HG03565 (cell line): Measurements from ENCODE around the gene NRAS.

Source experiments
- ATAC-seq: cut with Tn5 transposase; IDR thresholded peaks from one replicate; pipeline ENCODE4 v1.9.1; 2021; ENCODE audit warnings: mild to moderate bottlenecking, moderate library complexity; ENCODE audit not compliant: unreplicated experiment

The NRAS gene

DNA sequence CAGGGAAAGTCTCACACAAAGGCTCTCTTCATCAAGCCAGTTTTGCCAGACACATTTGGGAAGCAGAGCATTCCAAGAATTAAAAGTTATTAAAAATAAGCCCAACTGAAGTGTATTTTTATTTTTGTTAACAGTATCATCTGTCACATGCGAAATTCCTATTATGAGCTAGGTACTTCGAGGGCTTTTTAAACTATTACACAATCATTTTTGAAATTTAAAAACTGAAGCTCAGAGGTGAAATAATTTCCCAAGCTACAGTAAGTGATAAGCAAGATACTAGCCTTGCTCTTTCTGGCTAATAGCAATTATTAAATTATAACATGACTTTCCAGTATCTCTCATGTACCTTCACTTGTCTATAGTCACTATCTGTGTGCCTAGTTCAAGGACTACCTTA is 12.0 kb upstream of the NRAS start:
- no peak for ATAC-seq

DNA sequence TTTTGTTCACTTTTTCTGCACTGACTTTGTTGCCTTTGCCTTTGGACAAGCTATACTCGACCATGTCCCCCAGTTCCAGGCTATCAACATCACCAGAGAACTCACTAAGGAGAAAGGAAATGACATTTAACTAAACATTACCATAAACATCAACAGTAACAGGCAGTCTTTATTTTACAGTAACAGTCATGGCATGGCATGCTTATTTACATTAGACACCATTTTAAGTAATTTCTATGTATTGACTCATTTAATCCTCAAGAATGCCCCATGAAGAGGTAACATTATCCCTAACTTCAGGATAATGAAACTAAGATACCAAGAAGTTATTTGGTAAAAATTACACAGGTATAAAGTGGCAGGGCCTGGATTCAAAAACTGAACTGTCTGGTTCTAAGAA is 8.7 kb upstream of the NRAS start:
- ATAC-seq, result no peak

DNA sequence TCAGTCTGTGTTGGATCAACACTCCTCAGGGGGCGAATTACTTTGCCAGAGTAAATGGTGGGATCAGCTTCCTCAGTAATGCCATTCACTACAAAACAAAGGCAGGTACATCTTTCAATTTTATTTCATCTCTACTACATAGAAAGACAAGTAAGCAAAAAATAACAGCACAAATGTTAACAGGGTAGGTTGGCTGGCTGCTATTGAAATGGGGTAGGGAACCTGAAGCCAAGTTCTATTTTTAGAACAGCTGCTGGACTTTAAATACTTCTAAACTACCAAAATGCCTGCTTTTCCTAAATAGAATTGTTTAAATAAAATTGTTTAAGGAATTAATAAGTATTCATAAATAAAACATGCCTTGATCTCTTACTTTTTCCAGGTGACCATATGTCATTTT is 7.3 kb upstream of the NRAS start:
- no peak for ATAC-seq

DNA sequence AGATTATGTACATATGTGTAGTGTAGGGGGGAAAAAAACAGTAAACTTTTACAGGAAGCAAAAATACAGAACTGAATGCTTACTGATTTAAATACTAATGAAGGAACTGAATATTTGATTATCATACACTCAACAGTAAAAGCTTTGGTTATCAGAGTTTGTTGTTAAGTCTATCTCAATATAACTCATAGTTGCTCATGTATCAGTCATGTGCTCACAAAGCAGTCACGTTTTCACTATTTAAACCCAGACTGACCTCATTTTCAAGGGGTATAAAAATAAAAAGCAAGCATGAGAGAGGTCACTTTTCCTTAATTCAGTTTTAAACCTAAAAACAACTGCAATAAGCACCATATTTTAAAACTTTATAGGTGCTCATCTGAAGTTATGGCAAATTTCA is 6.9 kb upstream of the NRAS start:
- ATAC-seq, result no peak

DNA sequence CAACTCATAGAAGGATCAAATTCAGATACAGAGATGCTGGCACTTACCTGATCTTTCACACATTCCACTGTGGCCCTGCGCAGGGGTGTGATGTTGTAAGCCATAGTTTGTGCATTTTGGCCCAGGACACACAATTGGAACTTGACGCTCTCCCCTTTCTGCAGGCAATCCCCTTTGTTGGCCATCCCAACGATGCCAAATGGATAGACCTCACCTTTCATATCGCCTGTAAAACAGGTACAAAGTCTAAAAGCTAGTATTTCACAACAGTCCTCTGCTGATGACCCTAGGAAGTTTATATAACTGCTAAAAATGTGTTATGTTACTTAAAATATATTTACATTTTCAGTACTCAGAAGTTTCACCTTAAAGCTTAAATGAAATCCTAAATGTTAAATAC is 3.9 kb upstream of the NRAS start:
- ATAC-seq, result no peak

DNA sequence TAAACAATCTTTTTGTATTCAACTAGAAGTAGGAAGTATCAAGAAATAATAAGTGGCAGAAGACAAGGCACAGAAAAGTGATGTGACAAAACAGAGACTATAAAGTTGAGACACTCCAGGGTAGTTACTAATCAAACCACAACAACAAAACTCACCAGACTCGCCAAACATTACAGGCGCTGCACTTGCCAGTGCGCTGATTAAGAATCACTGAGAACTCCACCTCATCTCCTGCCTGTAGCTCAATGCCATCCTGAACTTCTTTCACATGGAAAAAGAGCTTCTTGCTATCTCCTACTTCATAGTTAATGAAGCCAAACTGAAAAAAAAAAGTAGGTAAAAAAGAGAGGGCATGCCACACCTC is 2.8 kb upstream of the NRAS start:
- no peak for ATAC-seq

DNA sequence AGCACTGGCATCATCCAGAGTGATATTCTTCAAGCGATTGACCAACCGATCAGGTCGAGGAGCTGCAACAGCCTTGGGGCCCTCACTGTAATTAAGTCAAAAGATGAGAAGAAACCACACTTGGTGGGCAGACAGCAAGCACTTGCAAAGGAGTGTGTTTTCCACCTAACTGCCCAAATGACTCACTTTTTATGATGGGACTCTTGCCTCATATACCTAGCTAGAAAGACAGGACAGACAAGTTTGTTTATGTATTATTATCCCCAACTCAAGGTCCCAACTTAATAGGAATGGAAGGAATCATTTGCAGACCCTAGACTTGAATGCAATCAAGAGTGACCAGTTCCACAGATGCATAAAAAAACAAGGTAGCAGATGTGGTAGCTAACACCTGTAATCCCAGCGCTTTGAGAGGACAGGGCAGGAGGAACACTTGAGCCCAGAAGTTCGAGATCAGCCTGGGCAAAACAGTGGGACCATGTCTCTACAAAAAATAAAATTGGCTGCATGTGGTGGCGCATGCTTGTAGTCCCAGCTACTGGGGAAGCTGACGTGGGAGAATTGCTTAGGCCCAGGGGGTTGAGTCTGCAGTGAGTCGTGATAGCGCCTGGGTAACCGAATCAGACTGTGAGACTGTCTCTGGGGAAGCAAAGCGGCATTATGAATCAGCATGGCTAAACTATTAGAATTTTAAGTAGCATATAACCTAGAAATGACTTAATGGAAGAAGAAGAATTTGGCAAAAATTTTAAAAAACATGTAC is 2.3 kb upstream of the NRAS start:
- no peak for ATAC-seq

DNA sequence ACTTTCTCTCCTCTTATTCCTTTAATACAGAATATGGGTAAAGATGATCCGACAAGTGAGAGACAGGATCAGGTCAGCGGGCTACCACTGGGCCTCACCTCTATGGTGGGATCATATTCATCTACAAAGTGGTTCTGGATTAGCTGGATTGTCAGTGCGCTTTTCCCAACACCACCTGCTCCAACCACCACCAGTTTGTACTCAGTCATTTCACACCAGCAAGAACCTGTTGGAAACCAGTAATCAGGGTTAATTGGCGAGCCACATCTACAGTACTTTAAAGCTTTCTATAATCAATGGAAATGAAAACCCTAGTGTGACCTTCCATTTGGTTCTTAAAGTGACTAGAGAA is 643 bp downstream of the NRAS start:
- ATAC-seq, result peak; percentile 1

DNA sequence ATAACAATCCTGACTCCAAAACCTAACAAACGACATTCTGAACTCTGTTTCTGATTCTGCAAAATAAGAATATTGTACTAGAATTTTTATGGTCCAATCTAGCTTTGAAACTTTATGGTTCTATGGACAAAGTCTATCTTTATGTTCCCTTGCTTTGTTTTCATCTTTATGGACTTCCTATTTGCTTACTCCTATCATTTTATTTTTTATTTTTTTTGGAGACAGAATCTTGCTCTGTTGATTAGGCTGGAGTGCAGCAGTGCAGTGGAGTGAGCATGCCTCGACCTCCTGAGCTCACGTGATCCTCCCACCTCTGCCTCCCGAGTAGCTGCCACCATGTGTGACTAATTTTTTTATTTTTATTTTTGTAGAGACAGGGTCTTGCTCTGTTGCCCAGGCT is 3.6 kb downstream of the NRAS start:
- no peak for ATAC-seq

DNA sequence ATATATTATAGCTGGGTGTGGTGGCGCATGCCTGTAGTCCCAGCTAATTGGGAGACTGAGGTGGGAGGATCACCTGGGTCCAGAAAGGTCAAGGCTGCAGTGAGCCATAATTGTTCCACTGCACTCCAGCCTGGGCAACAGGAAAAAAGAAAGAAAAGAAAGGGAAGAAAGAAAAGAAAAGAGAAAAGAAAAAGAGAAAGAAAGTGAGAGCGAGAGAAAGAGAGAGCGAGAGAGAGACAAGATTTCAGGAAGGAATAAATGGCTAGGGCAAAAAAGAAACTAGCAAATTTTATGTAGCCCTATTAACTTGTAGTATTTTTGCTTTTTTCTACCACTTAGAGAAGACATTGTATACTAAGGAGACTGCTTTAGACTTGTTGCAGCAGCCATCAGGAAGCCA is 6.2 kb downstream of the NRAS start:
- no peak for ATAC-seq

DNA sequence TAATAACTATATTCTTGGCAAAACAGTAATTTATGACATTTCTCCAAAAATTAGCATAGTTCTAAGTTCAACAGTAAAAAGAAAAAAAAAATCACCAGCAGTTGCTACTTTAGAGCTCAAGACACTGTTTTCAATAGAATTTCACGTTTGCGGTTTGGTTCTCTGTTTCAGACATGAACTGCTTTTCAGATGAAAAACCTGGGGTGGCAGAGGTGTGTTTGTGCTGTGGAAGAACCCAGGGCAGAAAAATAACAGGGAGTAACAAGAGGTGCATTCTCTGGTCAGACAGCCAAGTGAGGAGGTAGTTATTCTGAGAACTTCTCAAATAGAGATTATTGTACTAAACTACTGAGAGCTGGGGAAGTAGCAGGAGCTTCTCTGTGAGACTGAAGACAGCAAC is 9.0 kb downstream of the NRAS start:
- no peak for ATAC-seq

DNA sequence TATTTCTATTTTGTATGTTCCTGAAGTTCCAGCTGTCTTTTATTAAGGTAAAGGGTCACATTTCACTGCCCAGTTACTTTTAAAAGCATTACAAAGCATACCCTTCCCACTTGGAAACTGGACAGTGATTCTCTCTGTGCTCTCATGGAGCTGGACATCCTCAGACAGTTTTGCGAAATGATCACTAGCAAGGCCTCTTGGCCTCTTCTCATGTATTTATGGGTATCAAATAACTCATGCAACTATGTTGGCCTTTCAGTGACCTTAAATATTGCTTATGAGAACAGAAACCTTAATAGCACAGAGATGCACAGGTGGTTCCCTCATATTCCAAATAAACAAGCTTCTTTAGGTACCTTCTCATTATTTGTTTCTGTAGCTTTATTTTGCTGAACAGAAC is 13.3 kb downstream of the NRAS start:
- peak; percentile 42 for ATAC-seq

DNA sequence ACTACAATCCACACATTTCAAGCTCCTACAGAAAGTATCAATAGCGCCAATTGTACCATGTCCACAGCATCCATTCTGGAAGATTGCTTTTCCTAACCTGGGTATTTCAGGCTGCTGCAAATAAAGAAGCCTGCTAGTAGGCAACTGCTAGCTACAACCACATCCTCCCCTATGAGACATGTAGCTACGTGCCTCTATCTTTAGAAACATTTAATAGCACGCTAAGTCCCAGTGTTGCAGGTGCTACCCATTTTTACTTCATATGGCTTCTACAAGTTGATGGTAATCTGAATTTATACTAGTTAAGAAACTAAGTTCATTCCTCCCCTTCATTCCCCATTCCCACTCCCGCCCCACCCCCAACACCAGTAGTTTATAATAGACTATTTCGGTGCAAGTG is 13.8 kb downstream of the NRAS start:
- ATAC-seq, result peak; percentile 36

DNA sequence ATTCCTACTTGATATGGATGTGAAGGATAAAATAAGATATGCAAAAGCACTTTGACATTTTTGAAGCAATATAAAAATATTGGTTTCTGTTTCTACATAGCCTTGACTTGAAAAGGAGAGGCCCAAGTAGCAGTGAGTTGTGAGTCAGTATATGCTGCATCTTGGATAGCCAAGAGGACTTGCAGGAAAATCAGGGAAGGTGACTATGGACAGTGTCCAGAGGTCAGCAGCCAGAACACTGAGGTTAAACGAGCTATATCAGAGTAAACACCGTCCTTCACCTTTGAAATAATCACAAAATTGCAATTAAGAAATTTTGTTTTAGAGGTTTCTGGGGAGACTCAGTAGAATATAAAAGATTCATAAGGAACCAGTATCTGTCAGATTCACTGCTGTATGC is 14.6 kb downstream of the NRAS start:
- ATAC-seq, result no peak

DNA sequence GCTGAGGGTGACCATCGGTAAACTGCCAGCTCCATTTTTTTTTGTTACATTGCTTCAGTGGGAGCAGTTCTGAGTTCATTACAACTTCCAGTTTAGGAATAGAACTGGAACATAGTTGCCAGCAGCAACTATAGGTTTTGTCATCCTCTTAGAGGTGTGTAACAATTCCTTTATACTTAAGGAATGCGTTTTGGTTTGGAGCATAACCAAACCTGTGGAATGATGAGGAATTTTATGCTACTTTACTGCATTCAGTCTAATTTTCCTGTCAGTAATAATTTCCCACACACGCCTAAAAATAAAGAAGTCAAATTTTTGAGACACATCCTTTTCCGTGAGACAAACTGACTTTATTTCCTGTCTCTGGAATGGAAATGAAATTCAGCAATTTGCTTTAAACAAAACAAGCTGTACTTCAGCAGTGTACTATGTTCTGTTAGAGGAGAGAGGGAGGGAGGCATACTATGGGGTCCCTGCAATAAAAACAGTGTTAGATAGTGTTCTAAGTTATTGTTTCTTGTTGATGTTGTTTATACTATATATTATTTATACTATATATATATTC is 16.5 kb downstream of the NRAS start:
- ATAC-seq, result no peak

DNA sequence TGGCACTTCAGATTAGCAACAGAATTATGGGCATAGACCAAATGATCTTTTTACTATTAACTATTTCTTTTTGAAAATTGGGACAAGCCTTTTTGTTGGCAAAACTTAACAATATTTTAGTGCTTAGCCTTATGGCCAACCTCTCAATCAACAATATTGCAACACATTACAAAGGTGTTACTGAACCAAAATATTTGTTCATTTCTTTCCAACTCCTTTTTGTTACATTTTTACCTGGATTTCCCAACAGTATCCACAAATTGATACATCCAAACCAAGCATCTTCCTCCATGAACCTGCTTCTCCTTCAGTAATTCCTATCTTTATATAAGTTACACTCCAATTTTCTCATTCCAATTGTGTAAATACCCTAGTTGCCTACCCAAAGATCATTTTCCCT is 19.8 kb downstream of the NRAS start:
- ATAC-seq, result no peak

DNA sequence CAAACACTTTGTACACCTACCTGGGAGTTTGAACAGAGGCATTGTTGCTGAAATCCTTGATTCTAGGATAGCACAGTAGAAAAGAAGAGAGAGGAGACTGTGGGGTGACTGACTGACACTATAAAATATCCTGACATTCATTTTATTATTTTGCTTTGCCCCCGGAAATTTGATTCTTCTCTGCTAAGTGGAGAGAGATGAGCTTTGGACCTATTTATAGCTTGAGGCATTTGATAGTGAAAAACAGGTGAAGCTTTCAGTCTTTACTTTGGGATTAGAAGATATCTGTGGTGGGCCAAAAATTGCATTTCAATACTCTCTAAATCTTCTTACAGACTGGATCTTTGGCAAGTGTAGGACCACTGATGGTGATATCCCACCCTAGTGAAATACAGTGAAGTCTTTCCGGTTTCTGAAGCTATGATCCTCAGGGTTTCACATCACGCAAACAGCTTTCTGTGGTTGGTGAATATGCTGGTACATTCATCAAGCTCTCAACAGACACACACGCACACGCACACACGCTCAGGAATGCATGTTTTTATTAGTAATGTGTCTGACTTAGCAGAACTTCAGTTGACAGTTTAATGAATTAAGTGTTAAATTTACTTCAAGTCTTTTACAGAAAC is 21.0 kb downstream of the NRAS start, which contains the start of gene AMPD1:
TSS of gene AMPD1 (minus strand) at position 117 of the 629 bp plus-strand sequence. CDS start at position 42, 75 bp downstream.
- no peak for ATAC-seq

DNA sequence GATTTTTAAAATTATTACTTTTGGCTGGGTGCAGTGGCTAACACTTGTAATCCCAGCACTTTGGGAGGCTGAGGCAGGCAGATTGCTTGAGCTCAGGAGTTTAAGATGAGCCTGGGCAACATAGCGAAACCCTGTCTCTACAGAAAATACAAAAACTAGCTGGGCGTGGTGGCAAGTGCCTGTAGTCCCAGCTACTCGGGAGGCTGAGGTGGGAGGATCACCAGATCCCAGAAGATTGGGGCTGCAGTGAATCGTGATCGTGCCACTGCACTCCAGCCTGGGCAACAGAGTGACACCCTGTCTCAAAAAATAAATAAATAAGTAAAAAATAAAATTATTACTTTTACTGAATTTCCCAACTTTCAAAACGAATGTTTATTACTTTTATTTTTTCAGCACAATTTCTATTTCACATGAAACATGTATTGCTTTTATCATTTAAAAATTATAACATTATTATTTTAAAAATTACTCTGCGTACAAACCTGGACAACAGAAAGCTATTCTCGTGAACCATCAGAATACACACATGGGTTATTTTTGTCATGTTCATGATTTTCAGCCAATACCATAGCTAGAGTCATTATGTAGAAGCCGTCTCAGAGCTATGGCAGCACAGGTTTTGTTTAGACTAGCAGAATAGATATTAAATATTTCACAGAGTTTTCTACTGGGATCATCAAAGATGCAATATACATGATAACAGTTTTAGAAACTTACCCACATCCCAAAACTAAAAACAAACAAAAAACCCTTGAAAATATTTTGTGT is 21.8 kb downstream of the NRAS start:
- ATAC-seq, result no peak

DNA sequence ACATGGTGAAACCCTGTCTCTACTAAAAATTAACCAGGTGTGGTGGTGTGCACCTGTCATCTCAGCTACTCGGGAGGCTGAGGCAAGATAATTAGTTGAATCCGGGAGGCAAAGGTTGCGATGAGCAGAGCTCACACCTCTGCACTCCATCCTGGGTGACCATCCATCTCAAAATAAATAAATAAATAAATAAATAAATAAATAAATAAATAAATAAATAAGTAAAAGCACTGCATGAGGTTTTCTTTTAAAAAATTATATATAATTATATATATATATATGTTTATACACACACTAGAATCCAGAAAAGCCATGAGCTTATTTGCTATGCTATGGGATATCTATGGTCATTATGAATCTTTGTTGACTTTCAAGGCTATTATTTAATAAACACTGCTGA is 23.6 kb downstream of the NRAS start:
- no peak for ATAC-seq

DNA sequence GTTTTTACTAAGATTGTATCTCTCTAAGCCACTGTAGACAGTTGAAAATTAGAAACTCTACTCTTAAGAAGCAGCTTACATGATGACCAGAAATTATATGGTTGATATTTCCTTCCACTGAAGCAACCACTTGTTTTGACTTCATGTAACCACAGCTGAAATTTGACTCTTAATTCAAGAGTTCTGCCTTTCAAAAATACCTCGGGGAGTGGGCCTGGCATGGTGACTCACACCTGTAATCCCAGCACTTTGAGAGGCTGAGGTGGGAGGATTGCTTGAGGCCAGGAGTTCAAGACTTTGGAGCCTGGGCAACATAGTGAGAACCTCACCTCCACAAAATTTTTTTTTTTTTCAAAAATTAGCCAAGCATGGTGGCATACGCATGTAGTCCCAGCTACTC is 25.5 kb downstream of the NRAS start:
- no peak for ATAC-seq

DNA sequence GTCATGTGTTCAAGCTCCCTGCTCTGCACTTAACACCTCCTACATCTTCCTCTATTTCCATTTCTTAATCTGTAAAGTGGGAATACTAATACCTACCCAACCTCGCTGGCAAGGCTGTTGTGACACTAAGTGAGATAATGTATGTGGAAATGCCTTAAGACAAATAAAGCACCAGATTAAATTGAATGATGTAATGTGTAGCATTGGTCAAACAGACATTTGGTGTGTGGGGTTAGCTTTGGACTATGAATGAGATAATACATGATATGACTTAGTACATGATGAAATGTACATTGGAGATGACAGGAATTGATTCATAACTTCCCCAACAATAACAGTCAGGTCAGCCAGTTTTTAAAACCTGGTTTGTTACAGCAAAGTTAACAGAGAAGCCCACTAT is 26.4 kb downstream of the NRAS start:
- no peak for ATAC-seq

DNA sequence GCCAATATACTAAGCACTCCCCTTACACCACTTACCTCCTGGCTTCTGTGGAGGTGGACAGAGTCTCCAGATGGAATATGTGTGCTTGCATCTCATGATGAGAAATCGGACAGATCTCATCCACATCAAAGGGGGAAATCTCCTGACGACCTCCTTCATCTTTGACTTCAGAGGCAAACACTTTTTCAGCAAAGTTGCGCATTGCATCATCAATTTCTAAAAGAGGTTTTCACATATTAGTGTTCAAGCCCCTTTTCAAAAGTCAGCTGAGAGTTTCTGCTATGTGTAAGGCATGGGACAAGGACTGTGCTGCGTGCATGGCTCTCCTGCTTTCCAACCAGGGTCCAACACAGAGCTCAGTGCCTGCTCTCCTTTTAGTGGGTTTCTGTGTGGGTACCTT is 28.0 kb downstream of the NRAS start:
- ATAC-seq, result no peak
